Measurements from ENCODE around the gene SLC25A41. TPM values are rescaled to one million over a fixed set of nuclear protein-coding genes. Genes with fewer than 3 reads are reported as not detected.

SLC25A41 gene
- total RNA-seq, 4 donors from 2014 or later, result not detected

GRCh38 chr19:6467384-6467783 lies 33.8 kb upstream of the SLC25A41 start:
- TF ChIP-seq, protein P1, sequence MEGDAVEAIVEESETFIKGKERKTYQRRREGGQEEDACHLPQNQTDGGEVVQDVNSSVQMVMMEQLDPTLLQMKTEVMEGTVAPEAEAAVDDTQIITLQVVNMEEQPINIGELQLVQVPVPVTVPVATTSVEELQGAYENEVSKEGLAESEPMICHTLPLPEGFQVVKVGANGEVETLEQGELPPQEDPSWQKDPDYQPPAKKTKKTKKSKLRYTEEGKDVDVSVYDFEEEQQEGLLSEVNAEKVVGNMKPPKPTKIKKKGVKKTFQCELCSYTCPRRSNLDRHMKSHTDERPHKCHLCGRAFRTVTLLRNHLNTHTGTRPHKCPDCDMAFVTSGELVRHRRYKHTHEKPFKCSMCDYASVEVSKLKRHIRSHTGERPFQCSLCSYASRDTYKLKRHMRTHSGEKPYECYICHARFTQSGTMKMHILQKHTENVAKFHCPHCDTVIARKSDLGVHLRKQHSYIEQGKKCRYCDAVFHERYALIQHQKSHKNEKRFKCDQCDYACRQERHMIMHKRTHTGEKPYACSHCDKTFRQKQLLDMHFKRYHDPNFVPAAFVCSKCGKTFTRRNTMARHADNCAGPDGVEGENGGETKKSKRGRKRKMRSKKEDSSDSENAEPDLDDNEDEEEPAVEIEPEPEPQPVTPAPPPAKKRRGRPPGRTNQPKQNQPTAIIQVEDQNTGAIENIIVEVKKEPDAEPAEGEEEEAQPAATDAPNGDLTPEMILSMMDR (IDR thresholded peaks at IDR 0.05; ENCODE audit: low read depth), result no peak

DNA sequence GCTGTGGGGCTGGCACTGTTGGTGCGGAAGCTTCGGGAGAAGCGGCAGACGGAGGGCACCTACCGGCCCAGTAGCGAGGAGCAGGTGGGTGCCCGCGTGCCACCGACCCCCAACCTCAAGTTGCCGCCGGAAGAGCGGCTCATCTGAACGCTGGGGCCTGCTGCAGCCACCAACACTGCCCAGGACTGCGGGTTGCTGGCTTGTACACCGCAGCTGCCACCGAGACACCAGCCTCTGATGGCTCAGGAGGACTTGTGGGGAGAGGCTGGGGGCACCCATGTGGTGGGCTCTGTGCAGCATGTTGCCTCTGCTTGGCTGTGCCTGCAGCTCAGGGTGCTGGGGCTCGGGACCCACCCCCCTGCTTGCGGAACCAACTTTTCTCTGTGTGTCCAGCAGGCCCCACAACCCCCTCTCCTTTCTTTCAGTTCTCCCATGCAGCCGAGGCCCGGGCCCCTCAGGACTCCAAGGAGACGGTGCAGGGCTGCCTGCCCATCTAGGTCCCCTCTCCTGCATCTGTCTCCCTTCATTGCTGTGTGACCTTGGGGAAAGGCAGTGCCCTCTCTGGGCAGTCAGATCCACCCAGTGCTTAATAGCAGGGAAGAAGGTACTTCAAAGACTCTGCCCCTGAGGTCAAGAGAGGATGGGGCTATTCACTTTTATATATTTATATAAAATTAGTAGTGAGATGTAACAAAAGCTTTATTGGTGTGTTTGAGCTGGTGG lies 33.1 kb upstream of the SLC25A41 start:
- TF ChIP-seq, protein P1 (IDR thresholded peaks at IDR 0.05; ENCODE audit: low read depth), result no peak

- TF ChIP-seq, protein P1 (IDR thresholded peaks at IDR 0.05; ENCODE audit: low read depth), result no peak
These were observed 32.1 kb upstream of the SLC25A41 start for GRCh38 chr19:6465663-6466062.

- TF ChIP-seq, protein P1 (IDR thresholded peaks at IDR 0.05; ENCODE audit: low read depth), result no peak
These were observed 31.4 kb upstream of the SLC25A41 start for GRCh38 chr19:6465006-6465405.

DNA sequence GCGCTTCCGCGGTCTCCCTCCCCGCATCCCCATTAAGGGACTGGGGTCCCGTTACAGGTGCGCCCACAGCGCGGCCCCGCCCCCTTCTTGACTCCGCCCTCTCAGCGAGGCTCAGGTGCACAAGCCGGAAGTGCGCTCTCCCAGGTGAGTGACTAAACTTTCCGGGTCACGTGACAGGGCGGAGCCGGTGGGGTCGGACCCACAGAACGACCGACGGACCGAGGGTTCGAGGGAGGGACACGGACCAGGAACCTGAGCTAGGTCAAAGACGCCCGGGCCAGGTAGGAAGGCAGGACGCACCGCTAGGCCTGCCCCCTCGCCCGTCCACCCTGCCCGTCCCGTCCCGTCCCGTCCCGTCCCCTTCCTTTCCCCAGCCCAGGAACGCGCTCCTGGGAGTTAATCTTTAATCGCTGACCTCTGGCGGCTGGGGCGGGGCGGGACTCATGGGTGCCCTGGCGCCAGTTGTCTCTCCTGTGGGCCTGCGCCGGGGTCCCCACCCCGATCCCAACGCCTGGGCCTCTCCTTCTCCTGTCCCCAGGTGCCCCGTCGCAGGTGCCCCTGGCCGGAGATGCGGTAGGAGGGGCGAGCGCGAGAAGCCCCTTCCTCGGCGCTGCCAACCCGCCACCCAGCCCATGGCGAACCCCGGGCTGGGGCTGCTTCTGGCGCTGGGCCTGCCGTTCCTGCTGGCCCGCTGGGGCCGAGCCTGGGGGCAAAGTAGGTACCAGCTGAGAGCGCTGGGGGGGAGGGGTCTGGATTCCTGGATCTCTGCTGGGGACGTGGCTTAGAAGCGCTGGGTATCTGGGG lies 30.7 kb upstream of the SLC25A41 start, which contains the start of gene CRB3:
Gene CRB3, plus strand, starts transcription at position 202 of the 804 bp plus-strand sequence. Its CDS starts 431 bp downstream, at position 633.
- TF ChIP-seq, protein P1 (IDR thresholded peaks at IDR 0.05; ENCODE audit: low read depth), result no peak

GRCh38 chr19:6460099-6460884 lies 26.7 kb upstream of the SLC25A41 start:
- TF ChIP-seq, protein P1 (IDR thresholded peaks at IDR 0.05; ENCODE audit: low read depth), result no peak

Data from subcutaneous adipose tissue (tissue), 4 donors.